GM19324 (cell line): Measurements from ENCODE around the gene CHD8.

Source experiments
- ATAC-seq: cut with Tn5 transposase; IDR thresholded peaks from one replicate; pipeline ENCODE4 v1.9.1; 2021; ENCODE audit warnings: mild to moderate bottlenecking, moderate library complexity; ENCODE audit not compliant: unreplicated experiment, low FRiP score

CHD8 gene

DNA sequence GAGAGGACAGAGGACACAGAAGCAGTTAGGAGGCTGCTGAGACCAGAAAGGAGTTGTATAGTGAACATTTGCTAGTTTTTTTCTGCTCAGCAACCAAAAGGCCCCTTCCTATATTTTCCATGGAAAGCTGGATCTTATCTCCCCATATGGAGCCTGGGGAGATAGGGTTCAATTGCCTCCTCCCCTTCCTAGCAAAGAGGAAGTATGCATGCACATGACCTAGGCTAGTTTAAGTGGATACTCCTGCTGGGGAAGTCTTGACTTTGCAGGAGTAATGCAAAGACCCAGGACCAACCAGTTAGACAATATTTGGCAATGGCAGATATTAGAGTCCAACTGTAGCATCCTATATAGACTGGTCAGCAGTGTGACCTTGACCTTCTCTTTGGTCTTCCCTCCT lies 15.1 kb downstream of the CHD8 start:
- no peak for ATAC-seq

DNA sequence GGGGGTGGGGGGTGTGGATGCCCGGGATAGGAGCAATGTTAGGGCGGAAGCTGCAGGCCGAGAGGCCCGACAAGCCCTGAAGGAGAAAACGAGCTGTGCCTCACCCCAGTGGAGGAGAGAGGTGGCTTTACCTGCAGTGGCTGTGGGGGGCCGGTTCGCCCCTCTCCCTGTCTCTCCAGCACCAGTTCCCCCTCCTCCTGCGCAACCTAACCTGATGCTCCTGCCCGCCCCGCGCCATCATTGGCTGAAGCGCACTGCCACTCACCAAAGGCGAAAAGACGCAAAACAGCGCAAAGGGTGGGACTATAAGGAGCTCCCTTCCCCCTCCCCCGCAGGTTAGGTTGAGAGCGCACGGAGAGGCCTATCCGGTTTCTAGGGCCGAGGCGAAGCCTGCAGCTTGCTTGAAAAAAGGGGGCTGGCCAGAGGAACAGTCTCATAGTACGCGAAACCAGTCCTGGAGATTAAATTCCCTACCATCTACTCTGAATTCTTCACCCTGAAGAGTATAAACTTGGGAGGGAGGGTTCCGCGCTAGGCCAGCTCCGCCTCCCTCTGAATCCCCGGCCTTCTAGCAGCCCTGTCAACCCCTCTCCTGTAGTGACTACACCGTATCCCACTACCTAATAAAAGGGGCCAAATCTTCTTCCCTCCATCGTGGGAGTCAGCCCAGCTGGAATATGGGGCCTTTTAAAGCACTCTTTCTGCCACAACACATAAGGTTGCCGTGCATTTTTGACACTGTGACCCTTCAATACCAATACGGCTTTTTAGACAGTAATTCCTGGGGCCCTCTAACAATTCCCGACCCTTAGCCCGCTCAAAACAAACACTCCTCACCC lies 18.6 kb downstream of the CHD8 start:
- ATAC-seq = peak; percentile 99

DNA sequence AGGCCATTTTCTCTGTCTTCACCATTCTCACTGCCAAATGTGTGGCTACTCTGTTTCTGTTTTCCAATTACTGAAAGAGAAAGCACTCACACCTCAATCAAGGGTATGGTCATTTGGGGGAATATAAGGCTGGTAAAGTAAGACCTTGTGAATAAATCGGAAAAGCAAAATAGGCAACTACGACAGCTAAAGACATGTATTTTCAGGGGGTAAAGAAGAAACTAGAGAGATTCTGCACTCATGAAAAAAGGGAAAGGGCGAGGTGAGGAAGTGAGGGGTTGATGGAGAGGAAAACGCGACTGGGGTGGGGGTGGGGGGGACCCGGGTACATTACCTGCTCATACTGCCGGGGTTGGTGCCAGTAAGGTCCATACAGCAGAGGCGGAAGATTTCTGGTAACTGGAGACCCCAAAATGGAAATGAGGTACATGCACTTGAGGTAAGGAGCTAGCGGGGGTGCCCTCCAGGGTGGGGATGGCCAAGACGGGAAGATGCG lies 19.3 kb downstream of the CHD8 start:
- no peak for ATAC-seq

DNA sequence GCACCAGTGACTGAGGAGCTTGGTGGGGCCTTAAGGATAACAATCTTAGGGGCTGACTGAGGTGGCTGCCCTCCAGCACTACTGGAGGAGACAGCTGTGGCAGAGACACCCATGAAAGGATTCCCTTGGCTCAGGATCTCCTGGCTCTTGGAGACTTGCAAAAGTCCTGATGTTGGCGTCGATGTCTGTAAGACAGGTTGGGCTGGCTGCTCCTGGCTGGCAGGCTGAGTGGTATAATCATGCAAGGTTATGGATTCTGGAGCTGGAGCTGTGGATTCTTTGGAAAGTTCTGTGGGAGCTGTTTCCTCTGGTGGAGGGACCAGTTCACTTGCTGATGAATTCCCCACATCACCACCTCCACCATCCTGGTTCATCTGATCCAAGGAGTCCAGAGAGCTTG lies 24.8 kb downstream of the CHD8 start:
- ATAC-seq = no peak

DNA sequence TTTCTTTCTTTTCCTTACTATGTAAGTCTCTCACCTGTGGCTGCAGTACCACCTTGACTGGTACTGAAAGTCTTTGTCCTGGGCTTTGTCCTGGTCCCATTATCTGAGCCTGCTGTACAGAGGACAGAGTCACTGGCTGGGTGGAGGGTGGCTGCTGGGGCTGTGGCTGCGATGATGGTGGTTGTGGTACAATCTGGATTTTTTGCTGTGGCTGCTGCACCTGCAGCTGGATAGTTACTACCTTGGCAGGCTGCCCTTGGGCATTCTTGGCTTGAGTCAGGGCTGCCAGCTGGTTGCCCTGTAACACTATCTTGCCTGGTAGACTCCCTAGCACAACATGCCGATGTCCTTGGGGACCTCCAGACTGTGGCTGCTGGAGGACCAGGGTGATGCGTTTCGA lies 27.0 kb downstream of the CHD8 start:
- no peak for ATAC-seq

DNA sequence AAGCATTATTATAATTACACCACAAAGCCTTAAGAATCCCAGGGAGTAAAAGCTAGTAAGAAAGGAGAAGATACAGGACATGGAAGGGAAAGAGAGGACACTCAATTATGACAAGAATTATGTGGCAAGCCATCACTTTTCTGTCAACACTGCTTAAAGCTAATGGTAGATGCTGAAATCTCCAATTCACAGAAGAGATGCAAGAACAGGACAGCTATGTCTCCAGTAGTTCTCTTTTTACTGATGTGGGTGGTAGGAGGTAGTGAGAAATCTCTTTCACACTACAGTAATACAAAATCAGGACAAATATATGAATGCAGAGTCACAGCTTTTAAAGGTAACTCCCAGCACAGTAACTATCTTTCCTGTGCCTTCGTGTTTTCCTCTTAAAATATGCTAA lies 29.2 kb downstream of the CHD8 start:
- ATAC-seq = no peak

DNA sequence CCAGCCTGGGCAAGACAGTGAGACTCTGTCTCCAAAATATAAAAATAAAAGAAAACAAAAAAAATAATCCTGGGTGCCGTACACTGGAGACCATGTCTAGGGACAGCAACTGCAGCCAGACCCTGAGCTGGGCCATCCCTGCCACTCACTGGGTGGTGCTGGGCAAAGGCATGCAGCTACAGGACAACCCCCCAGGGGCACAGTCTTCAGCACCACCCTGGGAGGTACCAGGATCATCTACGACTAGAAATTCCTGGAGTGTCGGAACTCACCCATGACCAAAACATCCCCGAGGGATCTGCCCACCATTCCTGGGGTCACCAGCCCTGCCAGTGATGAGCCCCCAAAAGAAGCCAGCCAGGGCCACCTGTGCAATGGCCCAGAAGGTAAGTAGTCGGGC lies 36.4 kb downstream of the CHD8 start:
- ATAC-seq = no peak

DNA sequence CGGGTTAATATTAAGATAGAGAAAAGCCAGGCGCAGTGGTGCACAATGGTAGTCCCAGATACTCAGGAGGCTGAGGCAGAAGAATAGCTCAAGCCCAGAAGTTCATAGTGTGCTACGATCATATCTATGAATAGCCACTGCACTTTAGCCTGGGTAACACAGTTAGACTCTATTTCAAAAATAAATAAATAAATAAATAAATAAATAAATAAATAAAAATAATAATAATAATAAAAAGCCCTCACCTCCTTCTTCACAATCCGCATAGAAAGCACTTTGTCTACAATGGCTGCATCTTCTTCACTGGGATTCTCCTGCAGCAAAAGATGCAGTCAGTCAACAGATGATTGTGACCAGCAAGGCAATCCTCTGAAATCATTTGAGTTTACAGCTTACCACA lies 40.6 kb downstream of the CHD8 start:
- ATAC-seq = no peak

DNA sequence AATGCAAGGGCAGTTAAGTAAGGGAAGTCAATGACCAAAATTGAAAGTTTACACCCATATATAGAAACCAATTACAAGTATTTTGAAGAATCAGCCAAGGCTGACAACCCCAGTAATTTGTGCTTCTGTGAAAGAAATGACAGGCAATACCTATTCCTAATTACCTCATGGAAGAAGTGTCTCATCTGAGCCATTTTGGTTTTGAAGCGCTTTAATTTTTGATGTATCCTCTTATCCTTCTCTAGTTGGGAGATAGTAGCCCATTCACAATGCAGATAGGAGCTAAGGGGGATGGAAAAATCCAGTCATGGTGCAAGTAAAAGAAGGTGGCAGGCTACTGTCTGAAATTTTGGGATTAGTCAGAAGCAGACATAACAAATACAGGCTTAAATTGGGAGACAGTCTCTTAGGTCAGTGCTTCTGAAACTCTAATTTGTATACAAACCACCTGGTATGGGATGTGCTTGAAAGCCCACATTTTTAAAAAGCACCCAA lies 41.7 kb downstream of the CHD8 start:
- ATAC-seq = no peak

DNA sequence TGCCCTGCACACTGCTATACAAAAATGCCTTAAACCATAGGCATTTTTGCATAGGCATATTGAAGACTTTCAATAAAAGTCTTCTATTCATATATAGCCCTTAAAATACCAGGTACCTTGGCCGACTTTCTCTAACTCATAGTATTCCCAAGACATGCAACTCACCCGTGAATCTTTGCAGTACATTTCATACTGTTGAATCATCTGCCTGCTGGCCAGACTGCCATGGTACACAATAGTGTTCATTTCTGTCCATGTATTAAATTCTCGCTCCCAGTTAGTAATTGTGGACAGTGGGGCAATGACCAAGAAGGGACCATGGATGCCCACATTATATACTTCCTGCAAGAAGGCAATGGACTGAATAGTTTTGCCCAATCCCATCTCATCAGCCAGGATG lies 47.8 kb downstream of the CHD8 start:
- ATAC-seq = no peak

DNA sequence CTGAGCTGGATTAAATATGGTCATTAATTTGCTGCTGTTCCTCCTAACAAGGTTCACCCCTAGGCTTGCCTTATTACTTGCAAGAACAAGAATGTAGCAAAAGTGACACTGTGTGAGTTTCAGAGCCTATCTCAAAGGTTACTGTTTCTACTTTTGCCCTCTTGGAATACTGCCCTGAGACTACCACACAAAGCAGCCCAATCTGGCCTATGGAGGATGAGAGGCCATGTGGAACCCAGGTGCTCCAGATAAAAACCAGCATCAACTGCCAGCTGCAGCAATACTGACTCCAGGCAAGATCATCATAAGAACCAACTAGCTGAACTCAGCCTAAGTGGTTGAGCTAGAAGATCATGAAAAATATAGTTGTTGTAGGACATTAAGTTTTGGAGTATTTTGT lies 49.7 kb downstream of the CHD8 start:
- ATAC-seq = no peak

DNA sequence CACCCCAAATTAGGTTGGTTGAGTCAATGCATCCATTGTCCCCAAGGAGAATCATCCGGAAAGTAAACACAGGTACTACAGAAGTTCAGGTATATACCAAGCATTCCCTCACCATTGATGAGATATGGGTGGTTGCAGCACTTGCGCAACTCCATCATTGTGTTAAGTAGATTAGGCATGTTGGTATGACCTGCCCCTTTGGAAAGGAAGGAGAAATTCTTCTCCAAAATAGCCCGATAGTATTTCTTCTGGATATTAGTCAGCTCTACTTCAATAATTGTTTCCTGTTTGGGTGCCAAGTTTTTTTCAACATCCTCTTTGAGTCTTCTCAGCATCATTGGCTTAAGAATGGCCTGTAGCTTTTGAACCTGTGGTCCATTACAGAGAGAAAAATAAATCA lies 50.8 kb downstream of the CHD8 start:
- ATAC-seq = no peak

DNA sequence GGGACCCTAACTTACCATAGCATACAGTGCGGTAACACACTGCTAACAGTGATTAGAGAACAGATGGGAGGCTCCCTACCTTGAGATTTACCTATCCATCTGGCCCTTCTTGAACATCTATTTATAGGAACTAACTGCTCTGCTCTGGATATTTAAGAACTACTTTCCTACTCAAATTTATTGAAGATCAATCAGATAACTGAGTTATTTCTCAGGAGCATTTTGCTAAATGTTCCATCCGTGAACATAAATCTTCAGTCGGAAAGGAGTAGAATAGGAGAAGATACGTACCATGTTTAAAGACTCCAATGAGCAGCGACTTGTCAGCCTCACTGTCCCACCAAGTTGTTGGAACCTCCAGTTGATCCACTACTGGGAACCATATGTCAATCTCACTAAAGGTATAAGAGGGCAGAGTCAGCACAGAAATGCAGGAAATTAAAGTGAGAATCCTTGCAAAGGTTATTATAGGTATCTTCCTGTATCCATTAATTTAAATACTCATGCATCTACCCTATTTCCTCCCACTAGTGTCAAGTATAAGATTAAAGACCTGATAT lies 56.5 kb downstream of the CHD8 start:
- ATAC-seq = no peak

DNA sequence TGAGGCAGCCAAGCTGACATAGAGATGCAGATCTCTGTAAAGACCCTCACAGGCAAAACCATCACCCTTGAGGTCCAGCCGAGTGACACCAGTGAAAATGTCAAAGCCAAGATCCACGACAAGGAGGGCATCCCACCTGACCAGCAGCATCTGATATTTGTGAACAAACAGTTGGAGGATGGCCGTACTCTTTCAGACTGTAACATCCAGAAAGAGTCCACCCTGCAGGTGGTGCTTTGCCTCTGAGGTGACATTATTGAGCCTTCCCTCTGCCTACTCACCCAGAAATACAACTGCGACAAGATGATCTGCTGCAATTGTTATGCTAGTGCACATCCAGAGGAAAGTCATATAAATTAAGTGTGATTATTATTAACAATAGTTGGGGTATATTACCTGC lies 57.0 kb downstream of the CHD8 start:
- no peak for ATAC-seq

DNA sequence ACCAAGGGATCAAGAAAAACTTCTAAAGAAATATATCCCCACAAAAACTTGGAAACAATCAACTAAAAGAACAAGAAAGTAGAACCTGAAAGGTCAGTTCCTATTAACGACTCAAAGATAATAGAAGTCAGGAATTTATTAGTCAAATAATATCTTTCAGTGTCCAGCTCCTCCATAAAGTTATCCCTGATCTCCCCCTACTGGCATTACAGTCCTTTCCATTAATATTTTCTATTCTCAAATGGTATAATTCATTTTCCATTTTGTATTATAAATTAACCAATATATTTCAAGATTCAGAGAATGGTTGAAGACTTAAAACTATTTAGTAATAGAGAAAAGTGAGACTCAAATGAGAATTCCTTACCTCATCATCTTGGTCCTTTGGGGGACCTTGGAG lies 60.5 kb downstream of the CHD8 start:
- ATAC-seq = no peak

DNA sequence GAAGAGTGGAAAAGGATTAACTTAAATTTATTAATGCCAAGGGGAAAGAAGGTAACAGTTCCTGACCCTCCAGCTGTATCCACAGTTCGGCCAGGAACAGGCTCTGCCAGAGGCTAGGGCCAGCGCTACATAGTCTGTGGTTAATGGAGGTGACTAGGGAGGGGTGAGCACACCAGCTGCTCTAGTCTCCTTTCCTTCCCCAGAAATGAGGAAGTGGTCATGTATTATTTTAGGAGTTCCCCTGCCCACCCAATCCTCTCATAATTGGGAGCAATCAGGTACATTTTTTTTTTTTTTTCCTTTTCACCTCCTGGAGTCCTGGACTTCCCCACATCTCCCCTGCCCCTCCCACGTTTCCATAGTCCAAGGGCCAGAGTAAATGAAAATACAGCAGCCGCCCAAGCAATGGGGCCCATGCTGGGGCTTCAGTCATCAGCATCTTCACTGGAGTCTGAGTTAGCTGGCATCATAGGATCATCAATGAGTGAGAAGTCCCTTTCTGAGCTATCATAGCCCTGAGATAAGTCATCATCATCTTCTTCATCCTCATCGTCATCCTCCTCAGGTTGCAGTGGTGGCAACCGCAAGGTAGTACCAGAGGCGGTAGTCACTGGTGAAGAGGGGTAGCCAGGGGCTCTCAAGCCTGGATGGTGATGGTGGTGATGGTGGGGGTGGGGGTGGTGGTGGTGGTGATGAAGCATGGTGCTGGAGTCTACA lies 70.6 kb downstream of the CHD8 start:
- no peak for ATAC-seq

DNA sequence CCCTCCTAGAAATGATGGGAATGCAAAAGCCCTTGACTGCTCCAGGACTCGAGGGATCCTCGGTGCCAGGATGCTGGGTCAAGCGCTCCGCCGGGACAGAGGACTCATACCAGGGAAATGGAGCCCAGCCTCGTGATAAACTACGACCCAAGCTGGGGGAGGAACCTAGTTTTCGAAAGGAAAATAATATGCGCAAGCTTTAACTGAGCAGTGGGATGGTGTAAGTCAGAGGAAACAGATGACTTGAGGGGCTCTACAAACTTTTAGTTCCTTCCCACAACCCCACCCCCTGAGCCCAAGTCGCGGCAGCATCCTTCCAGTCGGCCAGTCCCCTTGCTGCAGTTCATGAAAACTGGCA lies 71.5 kb downstream of the CHD8 start:
- peak; percentile 1 for ATAC-seq

DNA sequence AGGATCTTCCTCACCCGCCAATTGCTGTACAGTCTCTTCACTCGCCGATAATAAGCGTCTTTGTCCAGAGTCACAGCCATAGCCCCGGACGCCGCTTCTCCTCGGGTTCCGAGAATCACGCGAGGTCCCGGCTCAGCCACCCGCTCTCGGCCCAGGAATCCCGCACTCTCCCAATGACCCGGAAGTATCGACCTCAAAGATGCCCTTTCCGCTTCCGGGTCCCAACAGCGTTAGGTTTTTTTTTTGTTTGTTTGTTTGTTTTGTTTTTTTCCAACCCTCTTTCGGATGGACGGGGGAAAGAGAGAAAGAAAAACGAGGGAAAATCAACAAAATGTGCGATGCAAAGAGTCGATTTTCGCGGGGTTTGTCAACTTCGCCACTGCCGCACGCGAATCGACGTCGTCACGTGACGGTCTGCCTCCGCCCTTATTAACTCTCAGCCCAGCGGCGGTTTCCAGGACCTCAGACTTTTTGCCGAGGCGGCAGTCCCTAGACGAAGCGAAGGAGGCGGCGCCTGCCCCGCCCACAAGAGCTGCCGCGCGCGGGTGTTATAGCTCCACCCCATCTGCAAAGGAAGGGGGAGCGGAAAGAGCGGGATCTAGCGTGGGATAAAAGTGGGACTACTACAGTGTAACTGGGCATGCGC lies 72.0 kb downstream of the CHD8 start, which contains the start of gene SUPT16H:
Gene SUPT16H (minus strand): TSS at position 172 of the 646 bp plus-strand sequence. CDS start 92 bp downstream, at position 80.
- ATAC-seq = peak; percentile 96

DNA sequence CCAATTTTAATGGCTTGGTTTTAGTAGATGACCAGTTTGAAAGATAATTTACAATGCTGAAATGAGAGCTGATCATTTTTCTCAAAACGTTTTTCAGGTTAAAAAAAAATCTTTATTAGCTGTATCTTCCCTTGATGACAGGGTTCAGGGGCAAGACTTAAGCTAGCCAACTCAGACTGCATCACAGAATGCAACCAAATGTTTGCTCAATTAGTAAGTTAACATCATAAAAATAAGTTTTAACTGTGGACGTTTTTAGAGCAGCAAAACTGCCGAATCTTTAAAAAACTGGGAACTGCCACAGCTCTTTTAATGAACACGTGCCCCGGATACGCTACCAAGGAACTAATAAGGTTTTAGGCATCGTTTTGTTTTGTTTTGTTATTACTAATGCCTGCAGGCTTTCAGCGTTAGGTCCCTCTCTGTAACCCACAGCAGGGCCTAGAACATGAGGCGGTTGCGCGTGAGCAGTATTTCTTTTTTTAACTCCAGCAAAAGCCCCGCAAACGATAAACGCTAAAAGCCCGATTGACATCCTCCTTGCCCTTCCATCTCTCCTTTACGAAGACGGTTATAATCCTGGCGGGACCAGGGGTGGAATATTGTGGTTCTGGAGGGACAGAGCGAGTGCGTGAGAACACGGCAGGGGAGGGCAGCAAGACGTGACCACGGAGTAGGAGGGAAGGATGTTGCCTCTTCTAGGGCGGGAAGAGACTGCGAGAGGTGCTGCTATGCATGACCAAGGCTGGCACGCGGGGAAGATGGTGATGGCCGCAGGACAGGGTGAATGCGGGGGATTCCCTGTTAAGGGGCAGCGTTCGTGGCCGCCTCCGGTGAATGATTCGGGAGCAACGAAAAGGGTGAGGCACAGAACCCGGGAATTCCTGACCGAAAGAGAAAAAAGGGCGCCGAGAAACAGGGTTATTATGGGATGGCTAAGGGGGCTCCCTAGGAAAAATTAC lies 72.8 kb downstream of the CHD8 start:
- peak; percentile 16 for ATAC-seq

DNA sequence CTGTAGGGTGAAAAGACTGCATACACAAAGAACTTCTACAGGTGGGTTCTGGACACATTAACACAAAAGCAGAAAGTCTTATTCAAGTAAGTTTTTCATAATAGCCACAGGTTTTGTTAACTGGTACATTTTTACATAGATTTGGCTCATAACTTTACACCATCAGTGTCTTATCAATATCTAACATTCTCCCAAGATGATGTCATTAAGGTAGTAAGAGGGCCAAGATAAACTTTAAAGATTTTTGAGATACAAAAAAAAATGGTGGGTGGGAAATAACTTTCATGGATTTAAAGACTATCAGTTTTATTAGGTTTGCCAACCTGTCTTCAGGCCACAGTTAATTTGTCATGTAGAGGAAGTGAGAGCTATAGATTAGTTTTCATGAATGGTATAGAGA lies 73.8 kb downstream of the CHD8 start:
- ATAC-seq = no peak
